ENCODE measurements around the gene SRSF10.
"Not testable (repeated sequence)": the region's sequence is repeated elsewhere in the genome, so short reads cannot be mapped to it uniquely, and the experiment has no call there.

SRSF10 gene

GRCh38 chr1:23979881-23980727 is at the start of gene SRSF10:
Gene SRSF10 (minus strand): TSS chr1:23980327. CDS start chr1:23980255, 72 bp downstream.
- peaks cover 21% of the 10 kb centered on the region for H3K36me3 Mint-ChIP-seq (ENCODE audit: insufficient read depth)
- no peaks in the 10 kb centered on the region for H3K27me3 Mint-ChIP-seq
- peak within 1 kb of the TSS; percentile 91 for H3K4me3 Mint-ChIP-seq
- peaks cover 47% of the 10 kb centered on the region for H3K4me1 Mint-ChIP-seq
- peak; percentile 93 for ATAC-seq (replicated peaks; ENCODE audit: extremely low read depth, poor library complexity, severe bottlenecking)
- peak within 1 kb of the TSS; percentile 95 for H3K27ac Mint-ChIP-seq (ENCODE audit: low read depth)
- H3K9me3 Mint-ChIP-seq: no peaks in the 10 kb centered on the region
- peak; percentile 89 to 97 for DNase-seq (ENCODE audit: low spot score in 2 of 2)

- ATAC-seq (replicated peaks; ENCODE audit: extremely low read depth, poor library complexity, severe bottlenecking): no peak
- H3K36me3 Mint-ChIP-seq (ENCODE audit: insufficient read depth): no peaks in the 10 kb centered on the region
Observed at GRCh38 chr1:24027838-24028468, 47.8 kb upstream of the SRSF10 start.

GRCh38 chr1:24022581-24023361 is 42.6 kb upstream of the SRSF10 start:
- H3K27ac Mint-ChIP-seq (ENCODE audit: low read depth): no peak overlapping the region
- no peaks in the 10 kb centered on the region for H3K27me3 Mint-ChIP-seq
- no peak for DNase-seq (ENCODE audit: low spot score in 2 of 2)

More at GRCh38 chr1:24027838-24028468, 47.8 kb upstream of the SRSF10 start:
- H3K4me1 Mint-ChIP-seq: no peaks in the 10 kb centered on the region
- no peak overlapping the region for H3K27ac Mint-ChIP-seq (ENCODE audit: low read depth)
- no peak overlapping the region for H3K4me3 Mint-ChIP-seq
- peaks cover 3% of the 10 kb centered on the region for H3K27me3 Mint-ChIP-seq
- no peaks in the 10 kb centered on the region for H3K9me3 Mint-ChIP-seq
- no peak for DNase-seq (ENCODE audit: low spot score in 2 of 2)

GRCh38 chr1:24021403-24022266 is 41.5 kb upstream of the SRSF10 start:
- H3K27ac Mint-ChIP-seq (ENCODE audit: low read depth): no peak overlapping the region
- H3K36me3 Mint-ChIP-seq (ENCODE audit: insufficient read depth): no peaks in the 10 kb centered on the region
- ATAC-seq (replicated peaks; ENCODE audit: extremely low read depth, poor library complexity, severe bottlenecking) (no peak), DNase-seq (ENCODE audit: low spot score in 2 of 2) (no peak)
- H3K4me1 Mint-ChIP-seq: no peaks in the 10 kb centered on the region
- no peaks in the 10 kb centered on the region for H3K27me3 Mint-ChIP-seq
- H3K9me3 Mint-ChIP-seq: no peaks in the 10 kb centered on the region
- no peak overlapping the region for H3K4me3 Mint-ChIP-seq

More at GRCh38 chr1:24022581-24023361, 42.6 kb upstream of the SRSF10 start:
- Mint-ChIP-seq H3K4me3 (no peak overlapping the region), H3K36me3 (ENCODE audit: insufficient read depth) (no peaks in the 10 kb centered on the region), H3K4me1 (no peaks in the 10 kb centered on the region), H3K9me3 (no peaks in the 10 kb centered on the region)
- no peak for ATAC-seq (replicated peaks; ENCODE audit: extremely low read depth, poor library complexity, severe bottlenecking)

GRCh38 chr1:24020470-24020869 is 40.3 kb upstream of the SRSF10 start:
- DNase-seq (ENCODE audit: low spot score in 2 of 2): no peak
- Mint-ChIP-seq H3K4me1 (no peaks in the 10 kb centered on the region), H3K36me3 (ENCODE audit: insufficient read depth) (no peaks in the 10 kb centered on the region), H3K27ac (ENCODE audit: low read depth) (no peak overlapping the region), H3K27me3 (no peaks in the 10 kb centered on the region), H3K9me3 (no peaks in the 10 kb centered on the region), H3K4me3 (no peak overlapping the region)
- no peak for ATAC-seq (replicated peaks; ENCODE audit: extremely low read depth, poor library complexity, severe bottlenecking)

DNA sequence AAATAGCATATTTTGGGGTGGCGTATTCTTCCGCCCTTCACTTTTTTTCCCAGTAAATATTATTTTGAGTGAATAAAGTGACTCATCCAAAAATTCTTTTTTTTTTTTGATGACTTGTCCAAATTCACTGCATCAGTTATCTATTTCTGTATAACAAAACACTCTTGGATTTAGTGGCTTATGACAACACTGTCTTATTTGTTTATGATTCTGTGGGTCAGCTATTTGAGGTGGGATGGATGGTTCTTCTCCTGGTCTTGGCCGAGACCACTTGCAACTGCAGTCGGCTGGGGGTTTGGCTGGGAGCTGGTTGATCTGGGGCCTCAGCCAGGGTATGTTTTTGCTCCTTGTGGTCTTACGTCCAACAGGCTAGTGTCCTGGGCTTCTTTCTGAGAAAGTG is 39.9 kb upstream of the SRSF10 start:
- Mint-ChIP-seq H3K4me1 (no peaks in the 10 kb centered on the region), H3K27me3 (no peaks in the 10 kb centered on the region), H3K9me3 (no peaks in the 10 kb centered on the region), H3K4me3 (no peak overlapping the region), H3K27ac (ENCODE audit: low read depth) (no peak overlapping the region), H3K36me3 (ENCODE audit: insufficient read depth) (no peaks in the 10 kb centered on the region)
- no peak for ATAC-seq (replicated peaks; ENCODE audit: extremely low read depth, poor library complexity, severe bottlenecking)
- DNase-seq (ENCODE audit: low spot score in 2 of 2): no peak

- no peak overlapping the region for H3K27ac Mint-ChIP-seq (ENCODE audit: low read depth)
- ATAC-seq (replicated peaks; ENCODE audit: extremely low read depth, poor library complexity, severe bottlenecking) (no peak), DNase-seq (ENCODE audit: low spot score in 2 of 2) (no peak)
- H3K9me3 Mint-ChIP-seq: no peaks in the 10 kb centered on the region
- H3K36me3 Mint-ChIP-seq (ENCODE audit: insufficient read depth): no peaks in the 10 kb centered on the region
- H3K4me1 Mint-ChIP-seq: no peaks in the 10 kb centered on the region
- H3K27me3 Mint-ChIP-seq: no peaks in the 10 kb centered on the region
- H3K4me3 Mint-ChIP-seq: no peak overlapping the region
Observed at GRCh38 chr1:24018611-24019580, 38.8 kb upstream of the SRSF10 start.

DNA sequence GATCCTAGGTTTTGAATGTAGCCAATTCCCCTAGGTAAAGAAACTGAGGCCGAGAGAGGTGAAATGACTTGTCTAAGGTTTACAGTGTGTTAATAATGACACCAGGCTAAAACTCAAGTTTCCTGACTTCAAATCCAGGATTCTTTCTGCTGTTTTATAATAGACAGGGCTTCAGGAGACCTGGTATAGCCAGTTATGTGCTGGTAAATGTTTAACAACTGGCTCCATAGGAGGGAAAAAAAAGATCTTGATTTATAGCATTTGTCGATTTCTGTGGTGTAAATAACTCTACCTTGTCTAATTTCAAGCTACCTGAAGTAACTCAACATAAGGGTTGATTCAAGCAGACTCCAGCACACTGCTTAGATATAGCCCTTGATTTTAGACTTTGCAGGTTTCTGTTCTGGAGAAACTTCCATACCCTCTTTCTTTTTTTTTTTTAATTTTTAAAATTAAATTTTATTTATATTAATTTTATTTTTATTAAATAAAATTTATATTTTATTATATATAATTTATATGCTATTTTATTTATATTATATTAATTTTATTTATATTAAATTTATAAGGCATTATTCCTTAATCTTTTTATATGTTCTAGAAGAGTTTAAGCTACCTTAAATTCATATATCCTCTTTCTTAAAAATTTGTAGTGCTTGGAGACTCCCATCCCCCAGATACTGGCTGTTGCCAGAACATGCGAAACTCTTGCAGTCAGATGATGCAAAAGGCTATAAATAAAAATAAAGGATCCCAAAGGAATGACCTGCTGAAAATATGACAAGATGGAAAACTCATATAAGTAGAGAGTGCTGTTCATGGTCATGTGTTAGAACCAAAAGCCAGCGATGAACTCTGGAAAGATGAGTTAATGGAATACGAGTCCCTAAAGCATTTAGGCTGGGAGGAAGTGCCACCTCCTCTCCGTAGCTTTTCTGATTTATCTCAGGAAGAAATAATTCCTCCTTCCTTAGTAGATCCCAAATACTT is 35.4 kb upstream of the SRSF10 start:
- no peak overlapping the region for H3K4me3 Mint-ChIP-seq
- no peak overlapping the region for H3K27ac Mint-ChIP-seq (ENCODE audit: low read depth)
- H3K36me3 Mint-ChIP-seq (ENCODE audit: insufficient read depth): no peaks in the 10 kb centered on the region
- no peaks in the 10 kb centered on the region for H3K4me1 Mint-ChIP-seq
- no peaks in the 10 kb centered on the region for H3K9me3 Mint-ChIP-seq
- peaks cover 18% of the 10 kb centered on the region for H3K27me3 Mint-ChIP-seq
- ATAC-seq (replicated peaks; ENCODE audit: extremely low read depth, poor library complexity, severe bottlenecking): no peak
- DNase-seq (ENCODE audit: low spot score in 2 of 2): no peak

DNA sequence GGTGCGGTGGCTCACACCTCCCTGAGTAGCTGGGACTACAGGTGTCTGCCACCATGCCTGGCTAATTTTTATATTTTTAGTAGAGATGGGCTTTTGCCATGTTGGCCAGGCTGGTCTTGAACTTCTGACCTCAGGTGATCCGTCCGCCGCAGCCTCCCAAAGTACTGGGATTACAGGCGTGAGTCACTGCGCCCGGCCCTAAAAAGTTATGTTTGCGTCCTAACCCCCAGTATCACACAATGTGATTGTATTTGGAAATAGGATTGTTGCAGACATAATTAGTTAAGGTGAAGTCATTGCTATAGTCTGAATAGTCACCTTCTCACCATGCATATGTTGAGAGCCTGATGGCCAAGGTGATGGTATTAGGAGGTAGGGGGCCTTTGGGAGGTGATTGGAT is 32.8 kb upstream of the SRSF10 start:
- not testable (repeated sequence) for H3K4me1 Mint-ChIP-seq; DNase-seq (ENCODE audit: low spot score in 2 of 2); H3K36me3 Mint-ChIP-seq (ENCODE audit: insufficient read depth); H3K27ac Mint-ChIP-seq (ENCODE audit: low read depth); ATAC-seq (replicated peaks; ENCODE audit: extremely low read depth, poor library complexity, severe bottlenecking); H3K4me3 Mint-ChIP-seq; H3K9me3 Mint-ChIP-seq
- H3K27me3 Mint-ChIP-seq: peaks cover 34% of the 10 kb centered on the region

DNA sequence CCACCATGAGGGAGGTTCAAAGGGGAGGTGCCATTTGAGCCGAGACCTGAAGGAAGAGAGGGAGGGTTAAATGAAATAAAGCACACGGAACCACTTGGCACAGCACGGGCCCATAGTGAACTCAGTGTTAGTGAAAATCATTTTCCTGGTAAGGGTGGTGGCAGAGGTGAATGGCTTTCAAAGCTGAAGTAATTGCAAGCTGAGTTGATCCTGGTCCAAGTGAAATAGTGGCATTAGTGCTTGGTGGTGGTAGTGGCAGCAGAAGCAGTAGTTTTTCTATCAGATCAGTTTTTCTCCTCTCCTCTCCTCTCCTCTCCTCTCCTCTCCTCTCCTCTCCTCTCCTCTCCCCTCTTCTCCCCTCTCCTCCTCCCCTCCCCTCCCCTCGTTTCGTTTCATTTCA is 30.5 kb upstream of the SRSF10 start:
- Mint-ChIP-seq H3K4me3 (no peak overlapping the region), H3K27me3 (peaks cover 45% of the 10 kb centered on the region), H3K36me3 (ENCODE audit: insufficient read depth) (no peaks in the 10 kb centered on the region), H3K4me1 (no peaks in the 10 kb centered on the region), H3K27ac (ENCODE audit: low read depth) (no peak overlapping the region), H3K9me3 (no peaks in the 10 kb centered on the region)
- DNase-seq (ENCODE audit: low spot score in 2 of 2) (no peak), ATAC-seq (replicated peaks; ENCODE audit: extremely low read depth, poor library complexity, severe bottlenecking) (no peak)

Measured in central memory CD8-positive, alpha-beta T cell (primary cell).